Activated CD4-positive, alpha-beta T cell treated with anti-CD3 and anti-CD28 coated beads, Interleukin-2, amount 10 ng/mL, durations not matched to agents 24 days and 14 days (primary cell): ENCODE results near the gene NEURL2. TPM values are rescaled to one million over a fixed set of nuclear protein-coding genes. Genes with fewer than 3 reads are reported as not detected.
A peak's percentile ranks its signal among the peaks of the same experiment; 100 is the strongest.
"Not testable (repeated sequence)": the region's sequence is repeated elsewhere in the genome, so short reads cannot be mapped to it uniquely, and the experiment has no call there.

Experiments
- DNase-seq: peaks from one replicate; pipeline ENCODE4 v3.0.0; 2022
- H3K27ac Mint-ChIP-seq: one replicate; pipeline ENCODE4 v1.8.0; 2022; ENCODE audit warnings: mild to moderate bottlenecking, mixed read lengths
- H3K27me3 Mint-ChIP-seq: one replicate; pipeline ENCODE4 v1.8.0; 2022; ENCODE audit warnings: mixed read lengths
- H3K36me3 Mint-ChIP-seq: one replicate; pipeline ENCODE4 v1.8.0; 2022; ENCODE audit warnings: low read depth, mild to moderate bottlenecking, mixed read lengths
- H3K4me1 Mint-ChIP-seq: one replicate; pipeline ENCODE4 v1.8.0; 2021; ENCODE audit warnings: mixed read lengths
- H3K4me3 Mint-ChIP-seq: one replicate; pipeline ENCODE4 v1.8.0; 2022; ENCODE audit warnings: mild to moderate bottlenecking, moderate library complexity, mixed read lengths
- H3K9me3 Mint-ChIP-seq: one replicate; pipeline ENCODE4 v1.8.0; 2021; ENCODE audit warnings: mixed read lengths
- intact Hi-C: fragments of 100-400 bp; cut with micrococcal nuclease; formaldehyde crosslinking; loops from one replicate; pipeline ENCODE4 v1.15.1; 2023
- total RNA-seq: library from RNA; stranded (reverse); gene quantifications from 2 replicates; pipeline ENCODE4 v1.2.3, GENCODE V29; 2022

Gene NEURL2
- total RNA-seq, 1 donor from 2014 or later = 2.4 TPM

- Mint-ChIP-seq H3K36me3 (no peaks in the 10 kb centered on the region), H3K4me1 (peaks cover 11% of the 10 kb centered on the region), H3K4me3 (peak overlapping the region; percentile 84), H3K27ac (no peak overlapping the region), H3K9me3 (peaks cover 4% of the 10 kb centered on the region), H3K27me3 (peaks cover 8% of the 10 kb centered on the region)
- intact Hi-C loops = no loop called here
- DNase-seq = no peak
Measured at GRCh38 chr20:45912344-45912682, 21.3 kb upstream of the NEURL2 start.

DNA sequence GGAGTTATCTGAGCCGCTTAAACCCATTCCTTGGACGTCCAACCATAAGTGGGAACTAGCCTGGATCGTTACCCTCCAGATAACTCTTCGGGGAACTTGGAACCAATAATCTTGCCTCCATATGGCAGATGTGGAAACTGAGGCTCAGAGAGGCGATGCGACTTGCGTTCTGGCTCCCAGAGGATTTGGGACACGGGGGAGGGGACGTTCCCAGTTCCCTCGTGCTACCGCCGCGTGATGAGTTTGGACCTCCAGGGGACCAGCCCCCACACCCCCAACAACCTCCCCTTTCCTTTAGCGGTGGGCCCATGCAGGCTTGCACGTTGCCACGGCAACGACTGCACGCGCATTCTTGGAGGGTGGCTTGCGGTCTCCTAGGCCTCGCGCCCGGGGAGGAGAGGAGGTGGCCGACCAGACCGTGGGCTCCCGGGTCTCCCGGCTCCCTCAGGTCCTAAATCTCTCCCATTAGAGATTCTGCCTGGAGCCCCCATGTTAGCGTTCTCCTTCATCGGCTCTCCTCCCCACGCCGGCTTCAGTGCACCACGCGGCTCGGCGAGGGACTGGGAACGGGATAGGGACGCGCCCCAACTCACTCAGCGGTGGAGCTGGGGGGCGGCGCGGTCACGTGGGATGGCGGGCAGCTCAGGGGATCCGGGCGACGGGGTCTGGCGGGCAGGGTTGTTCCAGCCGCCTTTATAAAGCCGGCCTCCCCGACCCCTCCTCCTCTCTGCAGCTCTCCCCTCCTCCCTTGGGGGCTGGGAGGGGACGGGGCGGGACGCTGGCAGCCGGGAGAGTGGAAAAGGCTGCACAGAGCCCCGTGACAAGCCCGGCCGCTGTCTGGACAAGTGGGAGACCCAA, 20.7 kb upstream of the NEURL2 start, which contains the start of gene PLTP:
Gene PLTP, minus strand, starts transcription at position 670 of the 858 bp plus-strand sequence. CDS start 703 bp downstream, outside the sequence.
- no peaks in the 10 kb centered on the region for H3K36me3 Mint-ChIP-seq
- H3K9me3 Mint-ChIP-seq = peaks cover 4% of the 10 kb centered on the region
- peak within 1 kb of the TSS; percentile 86 for H3K27ac Mint-ChIP-seq
- peaks cover 11% of the 10 kb centered on the region for H3K4me1 Mint-ChIP-seq
- peaks cover 8% of the 10 kb centered on the region for H3K27me3 Mint-ChIP-seq
- peak within 1 kb of the TSS; percentile 84 for H3K4me3 Mint-ChIP-seq
- intact Hi-C loops = loop anchor here (1.0 kb wide), 2 partner anchors 20 to 24 kb away; partner anchors contain the start of genes CTSA and NEURL2
- peak; percentile 79 for DNase-seq

- peaks cover 11% of the 10 kb centered on the region for H3K4me1 Mint-ChIP-seq
- H3K27me3 Mint-ChIP-seq = peaks cover 5% of the 10 kb centered on the region
- H3K9me3 Mint-ChIP-seq = peaks cover 4% of the 10 kb centered on the region
- H3K36me3 Mint-ChIP-seq = no peaks in the 10 kb centered on the region
- DNase-seq = peak; percentile 96
- peak overlapping the region; percentile 84 for H3K4me3 Mint-ChIP-seq
- peak overlapping the region; percentile 86 for H3K27ac Mint-ChIP-seq
- intact Hi-C loops = loop anchor here (1.0 kb wide), 4 partner anchors 20 to 61 kb away; partner anchors contain the start of genes ACOT8, CTSA, NEURL2 and ZNF335
Measured at GRCh38 chr20:45910670-45911485, 19.9 kb upstream of the NEURL2 start.

DNA sequence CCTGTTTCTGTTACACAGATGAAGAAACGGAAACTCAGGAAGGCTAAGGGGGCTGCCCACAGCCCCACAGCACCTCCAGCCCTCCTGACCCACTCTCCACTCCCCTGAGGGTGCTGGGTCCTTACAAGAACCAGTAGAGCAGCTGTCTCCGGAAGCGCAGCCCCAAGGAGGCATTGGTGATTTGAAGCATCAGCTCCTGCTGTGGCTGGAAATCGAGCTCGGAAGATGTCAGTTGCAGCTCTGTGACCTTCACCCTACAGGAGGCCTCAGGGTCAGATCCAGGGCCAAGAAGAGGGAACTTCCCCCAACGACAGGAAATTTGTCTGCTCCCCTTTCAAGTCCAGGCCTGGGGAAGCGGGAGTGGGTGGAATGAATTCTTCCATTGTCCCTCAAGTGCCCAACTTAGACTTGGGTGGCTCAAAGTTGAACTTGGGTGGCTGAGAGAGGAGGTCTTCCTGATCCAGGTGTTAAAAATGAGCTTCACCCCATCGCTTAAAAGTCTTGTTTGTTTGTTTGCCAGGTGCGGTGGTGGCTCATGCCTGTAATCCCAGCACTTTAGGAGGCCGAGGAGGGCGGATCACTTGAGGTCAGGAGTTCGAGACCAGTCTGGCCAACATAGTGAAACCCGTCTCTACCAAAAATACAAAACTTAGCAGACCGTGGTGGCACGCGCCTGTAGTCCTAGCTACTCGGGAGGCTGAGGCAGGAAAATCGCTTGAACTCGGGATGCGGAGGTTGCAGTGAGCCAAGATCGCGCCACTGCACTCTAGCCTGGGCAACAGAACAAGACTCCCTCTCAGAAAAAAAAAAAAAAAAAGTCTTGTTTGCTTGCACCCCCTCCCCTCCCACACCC, 19.0 kb upstream of the NEURL2 start:
- intact Hi-C loops = loop anchor here (1.0 kb wide), 2 partner anchors 53 to 62 kb away; partner anchors contain the start of genes ACOT8, ZNF335 and ZSWIM3

DNA sequence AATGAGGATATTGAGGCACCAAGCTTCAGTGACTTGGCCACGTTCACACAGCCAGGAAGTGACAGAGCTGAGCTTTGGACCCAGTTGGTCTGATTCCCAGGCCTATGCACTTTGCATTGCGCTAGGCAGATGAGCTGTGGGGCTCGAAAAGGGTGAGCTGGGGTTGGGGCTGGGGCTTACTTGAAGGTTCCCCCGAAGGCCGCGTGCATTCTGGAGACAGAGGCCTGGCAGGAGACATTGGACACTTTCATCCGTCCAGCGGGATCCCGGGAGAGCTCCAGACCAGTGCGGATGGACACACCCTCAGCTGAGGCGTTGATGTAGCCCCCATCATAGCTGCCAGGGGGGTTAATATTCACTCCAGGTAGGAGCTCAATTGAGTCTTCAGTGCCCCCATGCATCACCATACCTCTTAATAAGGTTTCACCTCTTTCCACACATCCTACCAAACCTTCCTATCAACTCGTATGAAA, 18.4 kb upstream of the NEURL2 start:
- H3K27ac Mint-ChIP-seq = no peak overlapping the region
- H3K4me1 Mint-ChIP-seq = peaks cover 11% of the 10 kb centered on the region
- no peak overlapping the region for H3K4me3 Mint-ChIP-seq
- H3K9me3 Mint-ChIP-seq = peaks cover 4% of the 10 kb centered on the region
- no peak for DNase-seq
- intact Hi-C loops = no loop called here
- no peaks in the 10 kb centered on the region for H3K36me3 Mint-ChIP-seq
- peaks cover 2% of the 10 kb centered on the region for H3K27me3 Mint-ChIP-seq

More for the DNA sequence above, 19.0 kb upstream of the NEURL2 start:
- Mint-ChIP-seq H3K36me3 (no peaks in the 10 kb centered on the region), H3K9me3 (peaks cover 4% of the 10 kb centered on the region), H3K4me3 (peak overlapping the region; percentile 84), H3K27ac (peak overlapping the region; percentile 86), H3K27me3 (peaks cover 4% of the 10 kb centered on the region), H3K4me1 (peaks cover 11% of the 10 kb centered on the region)
- no peak for DNase-seq

DNA sequence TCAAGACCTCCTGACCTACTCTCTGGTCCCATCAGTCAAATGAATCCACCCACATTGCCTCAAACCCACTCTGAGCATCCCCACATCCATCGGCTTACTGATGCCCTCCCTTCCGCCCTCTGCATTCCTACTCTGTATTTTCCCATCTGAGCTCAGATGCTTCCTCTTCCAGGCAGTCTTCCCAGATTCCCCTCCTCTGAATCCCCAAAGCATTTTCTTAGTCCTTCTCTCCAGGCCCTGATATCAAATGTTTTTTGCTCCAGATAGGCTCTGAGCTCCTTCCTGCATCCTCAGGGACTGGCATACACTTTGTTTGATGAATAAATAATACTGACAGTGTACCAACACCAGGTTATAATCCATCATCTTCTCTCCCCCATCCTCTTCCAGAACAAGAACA, 17.1 kb upstream of the NEURL2 start:
- H3K4me1 Mint-ChIP-seq = peaks cover 11% of the 10 kb centered on the region
- H3K27ac Mint-ChIP-seq = no peak overlapping the region
- H3K4me3 Mint-ChIP-seq = no peak overlapping the region
- DNase-seq = no peak
- H3K9me3 Mint-ChIP-seq = peaks cover 4% of the 10 kb centered on the region
- intact Hi-C loops = no loop called here
- H3K27me3 Mint-ChIP-seq = peaks cover 1% of the 10 kb centered on the region
- no peaks in the 10 kb centered on the region for H3K36me3 Mint-ChIP-seq

DNA sequence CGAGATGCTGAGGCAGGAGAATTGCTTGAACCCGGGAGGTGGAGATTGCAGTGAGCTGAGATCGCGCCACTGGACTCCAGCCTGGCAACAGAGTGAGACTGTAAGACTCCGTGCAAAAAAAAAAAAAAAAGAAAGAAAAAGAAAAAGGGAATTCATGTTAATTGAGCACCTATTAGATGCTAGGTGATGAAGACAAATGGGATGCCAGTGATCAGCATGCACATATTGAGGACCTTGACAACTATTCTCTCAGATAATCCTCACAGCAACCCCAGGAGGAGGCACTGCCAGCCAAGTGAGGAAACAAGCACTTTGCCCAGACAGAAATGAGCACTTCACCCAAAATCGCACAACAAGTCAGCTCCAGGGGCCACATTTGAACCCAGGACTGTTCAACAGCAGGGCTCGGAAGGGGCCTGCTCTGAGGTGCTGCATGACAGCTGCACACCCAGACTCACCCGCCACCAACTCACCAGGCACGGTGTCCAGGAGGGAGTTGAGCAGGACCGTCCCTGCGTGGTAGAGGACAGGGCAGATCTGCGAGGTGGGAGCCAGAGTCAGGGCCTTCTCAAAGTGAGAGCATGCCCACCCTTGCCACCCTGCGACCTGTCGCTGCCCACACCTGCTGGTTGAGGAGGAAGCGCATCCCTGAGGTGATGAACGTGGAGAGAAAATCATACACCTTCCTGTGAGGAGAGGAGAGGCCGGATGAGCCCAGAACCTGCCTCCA, 16.4 kb upstream of the NEURL2 start:
- intact Hi-C loops = no loop called here
- no peak overlapping the region for H3K27ac Mint-ChIP-seq

DNA sequence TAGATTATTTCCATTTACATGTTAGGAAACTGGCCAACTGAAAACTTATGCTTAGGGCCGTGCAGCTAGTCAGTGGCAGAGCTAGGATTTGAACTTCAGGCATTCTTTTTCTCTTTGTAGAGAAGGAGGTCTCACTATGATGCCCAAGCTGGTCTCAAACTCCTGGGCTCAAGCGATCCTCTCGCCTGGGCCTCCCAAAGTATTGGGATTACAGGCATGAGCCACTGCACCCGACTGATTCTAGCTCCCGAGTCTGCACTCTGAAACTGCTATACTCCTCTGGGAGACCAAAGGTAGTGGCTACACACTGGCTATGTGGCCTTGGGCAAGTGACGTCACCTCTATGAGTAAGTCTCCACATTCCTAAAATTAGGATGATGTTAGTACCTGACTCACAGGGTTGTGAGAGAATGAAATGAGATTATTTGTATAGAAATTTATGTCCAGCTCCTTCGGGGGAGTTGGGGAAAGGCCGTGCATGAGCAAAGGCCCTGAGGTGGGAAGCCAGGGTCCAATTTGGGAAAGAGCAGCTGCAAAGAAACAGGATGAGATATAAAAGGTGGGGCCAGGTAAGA, 14.6 kb upstream of the NEURL2 start:
- Mint-ChIP-seq H3K36me3 (no peaks in the 10 kb centered on the region), H3K9me3 (peaks cover 2% of the 10 kb centered on the region)
- no peak for DNase-seq

More for the DNA sequence above, 16.4 kb upstream of the NEURL2 start:
- DNase-seq = no peak
- Mint-ChIP-seq H3K9me3 (peaks cover 4% of the 10 kb centered on the region), H3K27me3 (no peaks in the 10 kb centered on the region), H3K36me3 (no peaks in the 10 kb centered on the region), H3K4me1 (peaks cover 10% of the 10 kb centered on the region), H3K4me3 (no peak overlapping the region)

DNA sequence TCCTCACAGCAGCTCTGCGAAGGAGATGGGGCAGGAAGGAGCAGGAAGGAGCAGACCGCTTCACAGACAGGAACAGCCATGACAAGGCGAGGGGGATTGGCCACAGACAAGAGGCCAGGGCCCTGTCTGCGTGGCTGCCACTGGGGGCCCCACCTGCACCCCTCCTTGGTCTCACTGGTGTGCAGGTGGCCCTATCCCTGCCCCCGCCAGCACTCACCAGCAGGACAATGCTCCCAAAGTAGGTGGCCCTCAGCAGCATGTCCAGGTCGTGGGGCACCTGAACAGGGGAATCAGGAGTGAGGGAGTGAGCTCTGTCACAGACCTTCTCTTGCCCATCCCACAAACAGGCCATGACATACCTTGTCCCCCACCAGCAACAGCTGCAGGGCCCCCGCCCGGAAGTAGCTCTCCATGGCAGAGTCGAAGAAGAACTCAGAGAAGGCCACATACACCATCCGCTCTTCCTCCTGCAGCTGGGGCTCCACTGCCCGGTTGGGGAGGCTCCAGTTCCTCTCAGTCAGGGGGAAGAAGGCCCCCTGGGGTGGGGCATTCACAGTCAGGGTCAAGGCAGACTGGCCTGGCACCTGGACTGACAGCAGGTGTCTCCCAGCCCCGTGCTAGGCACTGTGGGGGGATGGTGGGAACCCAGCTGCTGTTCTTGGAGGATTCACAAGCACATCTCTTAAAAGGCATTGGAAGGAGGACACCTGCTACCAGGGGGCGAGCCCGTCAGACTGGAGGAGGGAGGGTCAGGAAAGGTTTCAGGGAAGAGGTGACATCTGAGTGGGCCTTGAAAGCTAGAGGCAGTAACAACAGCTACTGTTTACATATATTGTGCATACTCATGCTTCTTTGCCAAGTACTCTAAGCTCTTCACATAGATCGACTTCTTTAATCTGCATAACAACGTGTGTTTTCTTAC, 13.8 kb upstream of the NEURL2 start:
- Mint-ChIP-seq H3K27ac (no peak overlapping the region), H3K27me3 (no peaks in the 10 kb centered on the region), H3K36me3 (no peaks in the 10 kb centered on the region), H3K4me1 (no peaks in the 10 kb centered on the region), H3K9me3 (no peaks in the 10 kb centered on the region), H3K4me3 (no peak overlapping the region)
- no peak for DNase-seq
- intact Hi-C loops = no loop called here

More for the DNA sequence above, 14.6 kb upstream of the NEURL2 start:
- Mint-ChIP-seq H3K4me1 (peaks cover 2% of the 10 kb centered on the region), H3K4me3 (no peak overlapping the region), H3K27me3 (no peaks in the 10 kb centered on the region), H3K27ac (no peak overlapping the region)
- intact Hi-C loops = no loop called here

DNA sequence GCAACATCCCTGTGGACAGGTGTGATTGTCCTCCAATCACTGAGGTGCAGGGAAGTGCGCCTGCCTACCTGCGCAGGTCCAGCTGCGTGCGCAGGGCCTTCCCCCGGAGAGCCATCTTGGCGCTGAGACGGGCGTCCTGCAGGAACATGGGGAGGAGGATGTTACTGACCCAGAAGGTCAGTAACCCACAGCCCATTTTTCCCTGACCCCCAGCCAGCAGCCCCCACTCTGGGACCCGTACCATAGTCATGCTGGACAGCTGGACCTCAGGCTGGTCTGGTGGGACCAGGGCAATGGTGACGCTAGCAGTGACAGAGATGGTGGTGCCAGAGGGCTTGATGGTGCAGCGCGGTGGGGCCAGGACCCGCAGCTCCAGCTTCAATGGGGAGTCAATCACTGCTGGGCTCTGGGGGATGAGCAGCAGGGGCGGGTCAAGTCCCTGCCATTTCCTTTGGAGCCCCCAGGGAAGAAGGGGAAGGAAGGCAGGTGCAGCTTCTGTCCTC, 11.2 kb upstream of the NEURL2 start:
- Mint-ChIP-seq H3K4me3 (no peak overlapping the region), H3K4me1 (no peaks in the 10 kb centered on the region), H3K9me3 (no peaks in the 10 kb centered on the region), H3K27ac (no peak overlapping the region), H3K36me3 (peaks cover 5% of the 10 kb centered on the region), H3K27me3 (no peaks in the 10 kb centered on the region)
- DNase-seq = no peak
- intact Hi-C loops = no loop called here

DNA sequence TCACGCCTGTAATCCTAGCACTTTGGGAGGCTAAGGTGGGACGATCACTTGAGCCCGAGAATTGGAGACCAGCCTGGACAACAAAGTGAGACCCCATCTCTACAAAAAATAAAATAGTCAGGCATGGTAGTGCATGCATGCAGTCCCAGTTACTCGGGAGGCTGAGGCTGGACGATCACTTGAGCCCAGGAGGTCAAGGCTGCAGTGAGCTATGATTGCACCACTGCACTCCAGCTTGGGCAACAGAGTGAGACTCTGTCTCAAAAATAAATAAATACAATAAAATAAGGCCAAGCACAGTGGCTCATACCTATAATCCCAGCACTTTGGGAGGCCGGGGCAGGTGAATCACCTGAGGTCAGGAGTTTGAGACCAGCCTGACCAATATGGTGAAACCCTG, 10.3 kb upstream of the NEURL2 start:
- H3K4me3 Mint-ChIP-seq, H3K4me1 Mint-ChIP-seq, H3K9me3 Mint-ChIP-seq, DNase-seq, H3K27ac Mint-ChIP-seq, H3K27me3 Mint-ChIP-seq, H3K36me3 Mint-ChIP-seq, intact Hi-C loops: not testable (repeated sequence)
